Endothelial cell (in vitro differentiated cells): Measurements from ENCODE around the gene FAM193A. TPM values are rescaled to one million over a fixed set of nuclear protein-coding genes. Genes with fewer than 3 reads are reported as not detected.

Experiments
- DNase-seq: peaks from one replicate; pipeline ENCODE4 v3.0.0; 2021; ENCODE audit warnings: low spot score
- H3K27ac Mint-ChIP-seq: one replicate; pipeline ENCODE4 v1.8.0; 2021; ENCODE audit warnings: mixed read lengths, inconsistent platforms; ENCODE audit not compliant: unreplicated experiment
- H3K27me3 Mint-ChIP-seq: one replicate; pipeline ENCODE4 v1.8.0; 2021; ENCODE audit warnings: mild to moderate bottlenecking, moderate library complexity, mixed read lengths, inconsistent platforms; ENCODE audit not compliant: unreplicated experiment
- H3K36me3 Mint-ChIP-seq: one replicate; pipeline ENCODE4 v1.8.0; 2021; ENCODE audit warnings: mild to moderate bottlenecking, low read depth, mixed read lengths, inconsistent platforms; ENCODE audit not compliant: unreplicated experiment
- H3K4me1 Mint-ChIP-seq: one replicate; pipeline ENCODE4 v1.8.0; 2021; ENCODE audit warnings: mild to moderate bottlenecking, mixed read lengths, inconsistent platforms; ENCODE audit not compliant: unreplicated experiment
- H3K4me3 Mint-ChIP-seq: one replicate; pipeline ENCODE4 v1.8.0; 2021; ENCODE audit warnings: mild to moderate bottlenecking, mixed read lengths, inconsistent platforms; ENCODE audit not compliant: unreplicated experiment
- H3K9me3 Mint-ChIP-seq: one replicate; pipeline ENCODE4 v1.8.0; 2021; ENCODE audit warnings: mixed read lengths, inconsistent platforms; ENCODE audit not compliant: unreplicated experiment
- total RNA-seq: library from RNA; stranded (reverse); fragmentation: NEBNext Ultra II Directional; extraction: Animal tissue kit (Norgen Biotek cat#: 25700); gene quantifications from one replicate; pipeline ENCODE4 v1.2.1, GENCODE V29; 2021; ENCODE audit not compliant: unreplicated experiment
- TF ChIP-seq, protein P1 (sequence below): fragments of 200-600 bp; sonication (generic); IDR thresholded peaks from one replicate; pipeline ENCODE4 v1.5.0; 2021; ENCODE audit warnings: antibody characterized with exemption; ENCODE audit not compliant: unreplicated experiment

Gene FAM193A
- total RNA-seq, 1 donor from 2014 or later: 33.7 TPM

DNA sequence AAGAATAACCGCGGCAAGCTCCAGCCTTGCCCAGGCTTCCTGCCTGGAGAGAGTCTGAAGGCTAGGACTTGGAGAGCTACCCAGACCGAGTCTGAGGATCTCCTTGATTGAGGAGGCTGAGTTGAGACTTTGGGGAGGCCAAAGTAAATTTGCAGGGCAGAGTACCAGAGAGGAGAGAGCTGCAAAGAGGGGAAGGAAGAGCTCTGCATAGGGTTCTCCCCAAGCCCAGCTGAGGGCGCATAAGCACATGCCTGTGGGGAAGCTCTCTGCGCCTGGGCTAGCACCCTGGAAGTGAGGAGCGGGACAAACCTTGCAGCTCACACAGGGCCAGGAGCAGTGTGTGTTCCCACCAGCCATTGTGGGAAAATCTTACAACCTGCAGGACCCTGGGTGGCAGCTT, 56.1 kb downstream of the FAM193A start:
- no peak overlapping the region for H3K4me3 Mint-ChIP-seq
- no peak overlapping the region for H3K27ac Mint-ChIP-seq
- peaks cover 45% of the 10 kb centered on the region for H3K4me1 Mint-ChIP-seq
- no peak for DNase-seq
- H3K36me3 Mint-ChIP-seq: peaks cover 2% of the 10 kb centered on the region
- H3K9me3 Mint-ChIP-seq: no peaks in the 10 kb centered on the region
- TF ChIP-seq, protein P1, sequence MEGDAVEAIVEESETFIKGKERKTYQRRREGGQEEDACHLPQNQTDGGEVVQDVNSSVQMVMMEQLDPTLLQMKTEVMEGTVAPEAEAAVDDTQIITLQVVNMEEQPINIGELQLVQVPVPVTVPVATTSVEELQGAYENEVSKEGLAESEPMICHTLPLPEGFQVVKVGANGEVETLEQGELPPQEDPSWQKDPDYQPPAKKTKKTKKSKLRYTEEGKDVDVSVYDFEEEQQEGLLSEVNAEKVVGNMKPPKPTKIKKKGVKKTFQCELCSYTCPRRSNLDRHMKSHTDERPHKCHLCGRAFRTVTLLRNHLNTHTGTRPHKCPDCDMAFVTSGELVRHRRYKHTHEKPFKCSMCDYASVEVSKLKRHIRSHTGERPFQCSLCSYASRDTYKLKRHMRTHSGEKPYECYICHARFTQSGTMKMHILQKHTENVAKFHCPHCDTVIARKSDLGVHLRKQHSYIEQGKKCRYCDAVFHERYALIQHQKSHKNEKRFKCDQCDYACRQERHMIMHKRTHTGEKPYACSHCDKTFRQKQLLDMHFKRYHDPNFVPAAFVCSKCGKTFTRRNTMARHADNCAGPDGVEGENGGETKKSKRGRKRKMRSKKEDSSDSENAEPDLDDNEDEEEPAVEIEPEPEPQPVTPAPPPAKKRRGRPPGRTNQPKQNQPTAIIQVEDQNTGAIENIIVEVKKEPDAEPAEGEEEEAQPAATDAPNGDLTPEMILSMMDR: no peak
- peaks cover 10% of the 10 kb centered on the region for H3K27me3 Mint-ChIP-seq

DNA sequence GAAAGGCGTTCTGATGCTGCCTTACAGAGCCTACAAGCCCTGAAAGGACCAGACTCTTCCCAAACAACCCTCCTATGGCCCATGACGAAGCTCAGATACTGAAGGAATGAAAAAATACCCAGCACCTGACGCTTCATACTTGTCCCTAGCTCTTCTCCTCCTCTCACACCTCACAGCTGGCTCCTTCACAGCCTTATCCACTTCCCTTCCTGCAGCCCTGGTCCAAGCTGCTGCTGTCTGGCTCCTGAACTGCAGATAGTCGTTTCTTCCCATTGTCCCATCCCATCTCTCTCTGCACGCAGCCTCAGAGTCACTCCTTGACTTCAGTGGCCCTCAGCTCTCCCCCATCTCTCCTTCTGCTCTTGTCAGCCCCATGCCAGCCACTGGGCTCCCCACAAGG, 56.6 kb downstream of the FAM193A start:
- H3K4me3 Mint-ChIP-seq: no peak overlapping the region
- H3K27me3 Mint-ChIP-seq: peaks cover 10% of the 10 kb centered on the region
- DNase-seq: no peak
- TF ChIP-seq, protein P1: no peak
- peaks cover 49% of the 10 kb centered on the region for H3K4me1 Mint-ChIP-seq
- no peaks in the 10 kb centered on the region for H3K9me3 Mint-ChIP-seq
- peak overlapping the region; percentile 2 for H3K27ac Mint-ChIP-seq
- H3K36me3 Mint-ChIP-seq: no peaks in the 10 kb centered on the region

DNA sequence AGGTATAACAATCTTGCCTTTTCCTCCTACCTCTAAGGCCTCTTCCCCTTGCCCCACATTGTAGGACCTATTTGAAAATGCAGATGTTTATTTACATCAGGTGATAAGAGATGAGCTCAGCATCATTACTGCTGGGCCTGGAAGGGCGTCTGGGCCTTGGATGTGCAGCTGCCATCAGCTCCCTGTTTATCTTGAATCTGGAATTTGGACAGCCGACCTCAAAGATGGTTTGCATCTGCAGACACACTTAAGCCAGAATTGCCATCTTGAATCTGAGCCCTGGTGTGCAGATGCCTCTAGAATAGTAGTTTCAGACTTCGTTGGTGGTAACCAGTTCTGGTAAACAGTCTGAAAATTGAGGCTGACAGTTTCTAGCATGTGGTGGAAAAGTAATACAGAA, 59.0 kb downstream of the FAM193A start:
- no peak overlapping the region for H3K27ac Mint-ChIP-seq

DNA sequence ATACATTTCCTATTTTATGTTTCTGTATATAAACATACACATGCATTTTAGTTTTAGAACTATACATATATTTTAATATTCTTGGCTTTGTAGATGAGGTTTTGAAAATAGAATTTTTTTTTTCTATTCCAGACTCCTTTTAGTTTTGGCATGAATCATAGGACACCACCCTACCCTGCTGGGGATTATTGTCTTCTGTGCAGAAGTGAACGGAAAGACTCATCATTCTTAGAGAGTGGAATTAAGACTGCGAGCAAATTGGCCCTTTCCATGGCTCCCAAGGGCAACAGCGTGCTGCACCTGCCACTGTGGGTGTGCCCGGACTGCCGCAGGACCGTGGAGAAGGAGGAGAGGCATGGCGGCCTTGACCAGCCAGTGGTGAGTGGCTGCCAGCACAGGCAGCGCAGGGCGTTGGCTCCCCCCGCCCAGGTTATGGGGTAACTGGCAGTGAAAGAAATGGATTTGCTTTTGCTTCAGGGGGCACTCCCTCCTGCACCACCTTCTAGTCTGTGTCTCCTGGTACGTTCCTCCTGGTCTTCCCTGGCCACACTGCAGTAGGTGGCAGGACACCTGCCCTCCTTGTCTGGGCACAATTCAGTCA, 59.6 kb downstream of the FAM193A start:
- no peak for DNase-seq
- Mint-ChIP-seq H3K4me1 (peaks cover 57% of the 10 kb centered on the region), H3K27ac (no peak overlapping the region), H3K9me3 (no peaks in the 10 kb centered on the region), H3K27me3 (peaks cover 13% of the 10 kb centered on the region), H3K4me3 (no peak overlapping the region), H3K36me3 (peaks cover 7% of the 10 kb centered on the region)
- TF ChIP-seq, protein P1: no peak

More for the DNA sequence above, 59.0 kb downstream of the FAM193A start:
- no peak for DNase-seq
- H3K9me3 Mint-ChIP-seq: no peaks in the 10 kb centered on the region
- peaks cover 64% of the 10 kb centered on the region for H3K4me1 Mint-ChIP-seq
- peaks cover 4% of the 10 kb centered on the region for H3K36me3 Mint-ChIP-seq
- TF ChIP-seq, protein P1: no peak
- no peak overlapping the region for H3K4me3 Mint-ChIP-seq
- H3K27me3 Mint-ChIP-seq: peaks cover 13% of the 10 kb centered on the region

DNA sequence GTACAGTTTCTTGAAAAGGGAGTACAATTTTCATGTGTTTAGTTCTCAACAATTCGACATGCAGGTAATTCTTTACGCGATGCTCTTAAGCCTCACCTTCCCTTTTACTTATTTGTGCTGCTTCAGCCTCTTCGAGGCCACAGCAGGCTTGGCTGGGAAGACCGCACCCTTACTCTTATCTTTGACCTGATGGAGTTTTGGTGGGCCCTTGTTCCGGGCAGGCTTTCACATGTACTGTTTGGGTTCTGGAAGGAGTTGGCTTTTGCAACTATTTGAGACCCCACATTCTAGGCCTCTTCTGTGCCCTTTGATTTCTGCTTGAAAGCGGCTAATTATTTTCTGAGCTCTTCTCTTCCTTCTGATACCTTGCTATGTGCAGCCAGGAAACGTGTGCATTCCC, 60.2 kb downstream of the FAM193A start:
- TF ChIP-seq, protein P1: no peak
- Mint-ChIP-seq H3K36me3 (peaks cover 7% of the 10 kb centered on the region), H3K4me1 (peaks cover 53% of the 10 kb centered on the region), H3K9me3 (no peaks in the 10 kb centered on the region), H3K27me3 (peaks cover 13% of the 10 kb centered on the region), H3K4me3 (no peak overlapping the region), H3K27ac (no peak overlapping the region)
- no peak for DNase-seq
